Measurements from ENCODE around the gene SWT1. TPM values are rescaled to one million over a fixed set of nuclear protein-coding genes. Genes with fewer than 3 reads are reported as not detected.
A peak's percentile ranks its signal among the peaks of the same experiment; 100 is the strongest.

The SWT1 gene, protein sequence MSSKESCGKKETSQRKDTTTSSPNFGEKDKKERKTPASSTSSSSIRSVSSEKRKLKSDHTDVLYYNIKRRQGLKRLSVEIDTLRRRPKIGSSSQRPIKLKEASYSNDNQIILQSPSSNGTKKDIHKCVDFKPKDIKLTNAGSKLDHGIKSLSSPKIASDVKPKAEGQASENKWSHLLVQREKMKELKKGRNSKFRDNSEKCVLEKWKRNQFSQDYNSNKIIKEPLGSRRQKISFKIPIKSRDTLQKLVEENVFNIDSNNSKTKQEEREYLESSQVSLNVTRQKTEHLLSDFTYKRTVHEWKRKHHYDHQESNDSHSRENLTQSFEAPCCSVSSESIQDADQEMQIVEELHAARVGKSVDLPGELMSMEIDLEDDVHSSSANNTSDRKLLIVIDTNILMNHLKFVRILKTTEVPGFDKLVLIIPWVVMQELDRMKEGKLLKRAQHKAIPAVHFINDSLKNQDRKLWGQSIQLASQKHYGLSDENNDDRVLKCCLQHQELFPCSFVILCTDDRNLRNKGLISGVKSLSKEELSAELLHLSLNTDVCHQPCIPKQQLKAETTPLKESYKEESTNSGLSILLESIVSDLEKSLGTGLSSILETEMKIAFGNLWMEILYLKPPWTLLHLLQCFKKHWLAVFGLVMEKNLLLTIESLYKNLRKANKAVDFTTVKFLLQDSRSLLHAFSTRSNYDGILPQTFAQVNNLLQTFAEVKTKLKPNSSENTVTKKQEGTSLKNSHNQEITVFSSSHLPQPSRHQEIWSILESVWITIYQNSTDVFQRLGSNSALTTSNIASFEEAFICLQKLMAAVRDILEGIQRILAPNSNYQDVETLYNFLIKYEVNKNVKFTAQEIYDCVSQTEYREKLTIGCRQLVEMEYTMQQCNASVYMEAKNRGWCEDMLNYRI
- 9.5 and 9.6 TPM in 2 replicates for total RNA-seq
- polyA plus RNA-seq: 3.4 and 5.3 TPM in 2 replicates

DNA sequence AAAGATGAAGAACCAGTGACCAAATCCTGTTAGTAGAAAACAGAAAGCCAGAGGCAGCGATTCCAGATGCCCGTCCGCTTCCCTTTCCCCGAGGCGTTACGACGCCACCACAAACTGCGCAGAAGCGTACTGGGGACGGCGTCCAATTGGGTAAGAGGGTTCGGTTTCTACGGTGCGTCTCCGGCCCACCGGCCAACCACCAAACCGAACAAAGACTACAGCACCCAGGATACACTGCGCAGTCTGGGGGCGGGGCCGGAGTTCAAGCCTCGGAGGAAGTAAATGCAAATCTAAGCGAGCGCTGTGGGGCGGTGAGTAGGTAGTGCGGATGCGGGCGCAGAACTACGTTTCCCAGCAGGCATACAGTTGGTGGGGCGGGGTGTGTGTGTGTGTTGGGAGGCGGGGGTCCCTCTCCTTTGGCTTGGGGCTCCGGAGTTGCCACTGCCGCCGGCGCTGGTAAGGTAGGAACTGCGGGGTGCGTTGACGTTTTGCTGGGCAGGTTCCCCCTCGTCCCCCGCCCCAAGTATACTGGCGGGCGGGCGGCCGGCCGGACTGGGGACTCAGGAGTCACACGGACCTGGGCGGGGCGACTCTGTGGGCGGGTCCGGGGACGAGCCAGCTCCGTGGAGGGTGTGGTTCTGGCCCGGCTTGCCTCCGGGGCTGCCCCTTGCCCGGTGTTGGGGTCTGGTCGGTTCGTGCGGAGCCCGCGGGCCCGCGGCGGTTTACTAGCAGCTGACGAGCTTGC lies at the start of gene SWT1, which contains the start of gene TRMT1L:
Gene SWT1 (plus strand): TSS at position 314 of the 745 bp plus-strand sequence. CDS start 3,675 bp downstream, outside the sequence.
Gene TRMT1L (minus strand): TSS at position 100 of the 745 bp plus-strand sequence. CDS start 241 bp downstream, outside the sequence.
- Histone ChIP-seq H2AFZ (peak within 1 kb of the TSS; percentile 74), H3K79me2 (peaks cover 50% of the 10 kb centered on the region), H3K4me2 (peak within 1 kb of the TSS; percentile 91), H3K4me3 (peak within 1 kb of the TSS; percentile 68), H4K20me1 (ENCODE audit: insufficient read depth, poor library complexity, severe bottlenecking) (no peaks in the 10 kb centered on the region), H3K27ac (peak within 1 kb of the TSS; percentile 96), H3K36me3 (replicated peaks; ENCODE audit: insufficient read depth, low read depth) (no peaks in the 10 kb centered on the region), H3K4me1 (ENCODE audit: insufficient read depth) (peaks cover 26% of the 10 kb centered on the region), H3K9me2 (replicated peaks; ENCODE audit: insufficient read depth) (no peaks in the 10 kb centered on the region), H3K27me3 (no peaks in the 10 kb centered on the region), H3K9me3 (ENCODE audit: low read depth) (no peaks in the 10 kb centered on the region)
- under 1% methylated on average over 44 of the region's 63 CpGs for WGBS (ENCODE audit: low lambda C conversion rate, missing lambda C conversion rate)
- TF ChIP-seq EZH2 (IDR thresholded peaks at IDR 0.05; ENCODE audit: borderline replicate concordance): no peak
- DNase-seq (ENCODE audit: low spot score): peak; percentile 99

DNA sequence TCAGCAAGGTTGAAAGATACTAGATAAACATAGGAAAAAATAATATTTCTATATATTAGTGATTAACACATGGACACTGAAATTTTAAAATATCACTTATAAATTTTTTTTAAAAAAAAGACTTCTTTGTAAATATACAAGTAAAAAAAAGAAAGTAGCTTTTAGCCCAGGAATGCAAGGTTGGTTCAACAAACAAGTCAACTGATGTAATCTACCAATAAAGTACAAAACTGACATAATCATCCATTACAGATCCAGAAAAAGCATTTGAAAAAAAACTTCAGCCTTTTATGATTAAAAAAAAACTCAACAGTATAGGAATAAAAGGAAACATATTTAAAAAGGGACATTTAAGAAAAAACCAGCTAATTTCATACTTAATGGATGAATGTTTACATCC lies 48.6 kb upstream of the SWT1 start:
- TF ChIP-seq EZH2 (IDR thresholded peaks at IDR 0.05; ENCODE audit: borderline replicate concordance): no peak
- TF ChIP-seq, protein P1, sequence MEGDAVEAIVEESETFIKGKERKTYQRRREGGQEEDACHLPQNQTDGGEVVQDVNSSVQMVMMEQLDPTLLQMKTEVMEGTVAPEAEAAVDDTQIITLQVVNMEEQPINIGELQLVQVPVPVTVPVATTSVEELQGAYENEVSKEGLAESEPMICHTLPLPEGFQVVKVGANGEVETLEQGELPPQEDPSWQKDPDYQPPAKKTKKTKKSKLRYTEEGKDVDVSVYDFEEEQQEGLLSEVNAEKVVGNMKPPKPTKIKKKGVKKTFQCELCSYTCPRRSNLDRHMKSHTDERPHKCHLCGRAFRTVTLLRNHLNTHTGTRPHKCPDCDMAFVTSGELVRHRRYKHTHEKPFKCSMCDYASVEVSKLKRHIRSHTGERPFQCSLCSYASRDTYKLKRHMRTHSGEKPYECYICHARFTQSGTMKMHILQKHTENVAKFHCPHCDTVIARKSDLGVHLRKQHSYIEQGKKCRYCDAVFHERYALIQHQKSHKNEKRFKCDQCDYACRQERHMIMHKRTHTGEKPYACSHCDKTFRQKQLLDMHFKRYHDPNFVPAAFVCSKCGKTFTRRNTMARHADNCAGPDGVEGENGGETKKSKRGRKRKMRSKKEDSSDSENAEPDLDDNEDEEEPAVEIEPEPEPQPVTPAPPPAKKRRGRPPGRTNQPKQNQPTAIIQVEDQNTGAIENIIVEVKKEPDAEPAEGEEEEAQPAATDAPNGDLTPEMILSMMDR (IDR thresholded peaks at IDR 0.05; ENCODE audit: poor library complexity): no peak
- no peak for TF ChIP-seq EZH2phosphoT487 (IDR thresholded peaks at IDR 0.05; ENCODE audit: low read depth, severe bottlenecking, unreplicated experiment)
- Histone ChIP-seq H3K27me3 (no peaks in the 10 kb centered on the region), H3K27ac (no peak overlapping the region), H3K9me3 (ENCODE audit: low read depth) (no peaks in the 10 kb centered on the region), H3K36me3 (replicated peaks; ENCODE audit: insufficient read depth, low read depth) (no peaks in the 10 kb centered on the region), H2AFZ (no peak overlapping the region), H3K9me2 (replicated peaks; ENCODE audit: insufficient read depth) (no peaks in the 10 kb centered on the region), H3K4me3 (no peak overlapping the region), H3K4me2 (no peak overlapping the region), H3K4me1 (ENCODE audit: insufficient read depth) (no peaks in the 10 kb centered on the region), H3K79me2 (no peaks in the 10 kb centered on the region), H4K20me1 (ENCODE audit: insufficient read depth, poor library complexity, severe bottlenecking) (no peaks in the 10 kb centered on the region)
- no peak for DNase-seq (ENCODE audit: low spot score)

DNA sequence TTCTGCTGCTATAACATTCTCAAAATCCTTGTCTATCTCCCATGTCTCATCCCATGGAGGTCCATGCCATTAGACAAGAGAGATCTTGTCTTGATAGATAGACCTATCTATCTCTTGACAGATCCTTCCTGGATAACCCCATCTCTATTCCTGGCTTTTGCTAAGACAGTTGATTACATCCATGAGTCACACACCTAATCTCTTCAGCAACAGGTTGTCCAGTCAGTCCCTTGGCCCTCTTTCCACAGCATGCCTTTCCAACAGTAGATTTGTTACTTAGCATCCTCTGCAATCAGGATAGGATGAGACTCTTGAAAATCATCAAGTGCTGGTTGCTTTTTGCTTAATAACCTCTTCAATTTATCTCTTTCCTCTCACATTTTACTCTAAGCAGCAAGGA lies 46.8 kb upstream of the SWT1 start:
- Histone ChIP-seq H3K36me3 (replicated peaks; ENCODE audit: insufficient read depth, low read depth) (no peaks in the 10 kb centered on the region), H3K27me3 (no peaks in the 10 kb centered on the region), H3K27ac (no peak overlapping the region), H3K9me2 (replicated peaks; ENCODE audit: insufficient read depth) (no peaks in the 10 kb centered on the region), H2AFZ (no peak overlapping the region), H4K20me1 (ENCODE audit: insufficient read depth, poor library complexity, severe bottlenecking) (no peaks in the 10 kb centered on the region), H3K4me2 (no peak overlapping the region), H3K4me1 (ENCODE audit: insufficient read depth) (no peaks in the 10 kb centered on the region), H3K9me3 (ENCODE audit: low read depth) (no peaks in the 10 kb centered on the region), H3K4me3 (no peak overlapping the region), H3K79me2 (no peaks in the 10 kb centered on the region)
- no peak for DNase-seq (ENCODE audit: low spot score)
- TF ChIP-seq EZH2phosphoT487 (IDR thresholded peaks at IDR 0.05; ENCODE audit: low read depth, severe bottlenecking, unreplicated experiment): no peak
- TF ChIP-seq, protein P1 (IDR thresholded peaks at IDR 0.05; ENCODE audit: poor library complexity): no peak
- TF ChIP-seq EZH2 (IDR thresholded peaks at IDR 0.05; ENCODE audit: borderline replicate concordance): no peak
